HG03159 (cell line): ENCODE measurements around the gene RAI1.
"Not testable (repeated sequence)": the region's sequence is repeated elsewhere in the genome, so short reads cannot be mapped to it uniquely, and the experiment has no call there.

ENCODE experiments used
- ATAC-seq: cut with Tn5 transposase; IDR thresholded peaks from one replicate; pipeline ENCODE4 v1.9.1; 2021; ENCODE audit warnings: mild to moderate bottlenecking, moderate library complexity; ENCODE audit not compliant: unreplicated experiment

The RAI1 gene

DNA sequence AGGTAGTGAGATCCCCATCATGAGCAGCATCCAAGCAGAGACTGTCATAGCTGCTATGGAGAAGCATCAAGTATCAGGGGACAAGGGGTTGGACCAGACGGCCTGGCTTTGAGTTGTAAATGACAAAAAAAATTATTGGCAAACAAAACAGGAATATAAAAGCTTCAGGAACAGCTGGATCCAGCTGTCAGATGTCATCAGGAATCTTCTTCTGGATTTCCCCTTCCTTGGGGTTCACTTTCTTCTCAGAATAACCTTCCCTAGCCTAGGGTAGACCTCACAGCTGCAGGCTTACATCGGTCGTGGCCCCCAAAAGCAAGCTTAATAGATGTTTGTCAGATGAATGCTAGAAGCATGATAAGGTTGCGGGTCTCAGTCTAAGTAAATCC, 17.2 kb upstream of the RAI1 start:
- no peak for ATAC-seq

DNA sequence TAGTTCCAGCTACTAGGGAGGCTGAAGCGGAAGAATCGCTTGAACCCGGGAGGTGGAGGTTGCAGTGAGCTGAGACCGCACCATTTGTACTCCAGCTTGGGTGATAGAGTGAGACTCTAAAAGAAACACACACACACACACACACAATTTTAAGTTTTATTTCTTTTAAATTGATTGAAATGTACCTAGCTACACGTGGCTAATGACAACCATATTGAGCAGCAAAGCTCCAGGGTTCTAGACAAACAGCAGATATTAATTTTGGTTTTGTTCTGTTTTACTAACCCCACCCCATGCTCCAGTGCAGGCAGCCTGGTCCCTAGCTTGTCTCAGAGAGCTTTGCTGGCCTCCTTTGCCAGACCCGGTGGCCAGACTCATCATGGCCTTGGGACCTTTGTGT, 16.0 kb upstream of the RAI1 start:
- ATAC-seq = no peak

DNA sequence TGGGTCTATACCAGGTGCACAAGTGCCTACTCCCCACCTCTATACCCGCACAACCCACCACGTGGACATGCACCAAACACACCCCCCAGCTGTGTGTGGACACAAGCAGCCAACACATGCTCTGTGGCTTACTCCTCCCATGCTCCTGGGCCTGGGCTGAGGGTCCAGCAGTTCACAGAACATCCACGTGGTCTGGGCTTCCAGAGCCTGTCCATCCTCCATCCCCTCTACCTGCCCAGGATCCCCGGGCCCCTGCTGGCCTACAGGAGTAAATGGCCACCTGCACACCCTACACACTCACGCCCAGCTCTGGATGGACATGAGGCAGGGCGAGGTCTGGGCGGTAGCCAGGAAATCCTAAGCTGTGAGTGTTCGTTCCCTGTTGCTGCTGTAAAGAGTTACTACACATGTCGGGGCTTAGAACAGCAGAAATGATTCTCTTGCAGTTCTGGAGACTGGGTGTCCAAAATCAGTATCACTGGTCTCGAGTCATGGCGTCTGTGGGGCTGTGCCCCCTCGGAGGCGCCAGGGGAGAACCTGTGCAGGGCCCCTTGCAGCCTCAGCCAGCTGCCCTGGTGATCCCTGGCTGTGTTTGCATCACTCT, 15.0 kb upstream of the RAI1 start:
- ATAC-seq = no peak

DNA sequence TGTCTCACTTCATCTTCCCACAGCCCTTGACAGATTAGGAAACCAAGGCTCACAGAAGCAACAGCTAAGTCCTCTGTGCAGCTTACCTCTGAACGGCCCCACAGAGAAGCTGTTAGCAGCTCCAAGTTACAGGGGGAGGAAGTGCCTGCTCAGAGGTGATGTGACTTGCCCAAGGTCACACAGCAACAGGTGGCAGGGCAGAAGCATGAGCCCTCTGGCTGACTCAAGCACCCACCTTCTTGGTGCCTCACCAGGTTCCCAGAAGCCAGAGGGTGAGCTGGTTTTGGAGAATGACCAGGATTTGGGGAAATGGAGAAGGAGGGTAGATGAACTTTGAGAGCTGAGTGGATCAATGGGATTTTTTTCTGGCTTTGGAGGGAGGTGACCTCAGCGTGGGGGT, 14.0 kb upstream of the RAI1 start:
- ATAC-seq = no peak

DNA sequence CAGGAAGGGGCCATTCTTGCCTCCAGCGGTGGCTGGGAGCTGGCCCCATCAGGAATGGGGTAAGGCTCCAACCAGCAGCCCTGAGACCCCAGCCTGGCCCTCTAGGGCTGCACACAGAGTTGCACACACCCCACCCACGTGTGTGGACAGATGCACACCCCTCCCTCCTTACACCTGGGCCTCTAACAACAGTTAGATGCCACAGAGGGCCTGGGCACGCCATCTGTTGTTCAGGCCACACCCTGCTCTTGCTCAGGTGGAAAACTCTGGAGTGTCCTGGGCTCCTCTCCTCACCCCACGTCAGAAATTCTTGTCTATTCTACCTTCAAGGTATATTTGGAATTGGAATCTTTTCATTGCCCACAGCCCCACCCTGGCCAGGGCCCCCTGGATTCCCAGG, 13.3 kb upstream of the RAI1 start:
- ATAC-seq = no peak

DNA sequence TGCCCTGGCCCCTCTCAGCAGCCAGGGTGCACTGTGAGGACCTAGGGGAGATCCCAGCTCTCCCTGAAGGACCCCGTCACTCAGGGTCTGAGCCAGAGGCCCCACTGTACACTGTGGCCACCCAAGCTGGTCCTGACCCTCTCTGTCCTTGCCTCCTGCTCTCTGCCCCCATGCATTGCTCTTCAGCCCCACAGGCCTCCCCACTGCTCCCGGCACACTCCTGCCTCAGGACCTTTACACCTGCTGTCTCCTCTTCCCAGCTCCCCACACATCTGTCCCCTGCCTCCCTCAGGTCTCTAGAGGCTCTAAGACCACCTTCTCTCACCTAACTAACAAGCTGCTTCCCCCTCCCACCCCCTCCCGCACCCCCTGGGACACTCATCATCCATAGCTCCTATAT, 12.9 kb upstream of the RAI1 start:
- no peak for ATAC-seq

DNA sequence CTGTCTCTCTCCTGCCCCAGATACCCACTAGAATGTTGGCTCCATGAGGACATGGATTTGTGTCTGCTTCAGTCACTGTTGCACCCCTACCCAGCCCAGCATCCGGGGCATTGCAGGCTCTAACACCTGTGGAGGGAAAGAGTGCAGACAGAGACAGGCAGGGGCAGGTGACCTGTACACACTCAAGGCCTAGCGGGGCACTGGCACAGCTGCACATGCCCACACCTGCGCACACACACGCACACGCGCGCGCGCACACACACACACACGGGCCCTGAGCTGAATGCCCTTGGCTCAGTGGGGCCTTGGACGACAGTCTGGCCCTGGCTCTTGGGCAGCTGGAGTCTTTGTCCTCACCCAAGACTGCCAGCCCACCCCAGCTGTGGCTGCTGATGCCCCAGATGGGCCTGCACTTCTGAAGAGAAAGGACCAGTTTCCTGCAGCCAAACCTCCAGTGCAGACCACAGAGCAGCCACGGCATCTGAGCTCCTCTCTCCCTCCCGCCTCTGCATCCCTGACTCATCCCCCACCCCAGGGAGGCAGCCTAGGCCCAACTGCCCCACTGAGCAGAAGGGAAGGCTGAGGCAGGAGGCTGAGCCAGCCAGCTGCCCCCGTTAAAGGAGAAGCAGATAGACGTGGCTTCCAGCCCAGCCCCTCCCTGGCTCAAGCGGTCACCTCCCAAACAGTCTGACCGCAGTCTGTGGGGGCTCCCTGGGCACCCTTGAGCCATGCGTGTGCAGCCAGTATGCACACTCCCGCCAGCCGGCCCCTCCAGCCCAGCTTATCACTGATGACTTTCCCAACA, 12.3 kb upstream of the RAI1 start:
- no peak for ATAC-seq

DNA sequence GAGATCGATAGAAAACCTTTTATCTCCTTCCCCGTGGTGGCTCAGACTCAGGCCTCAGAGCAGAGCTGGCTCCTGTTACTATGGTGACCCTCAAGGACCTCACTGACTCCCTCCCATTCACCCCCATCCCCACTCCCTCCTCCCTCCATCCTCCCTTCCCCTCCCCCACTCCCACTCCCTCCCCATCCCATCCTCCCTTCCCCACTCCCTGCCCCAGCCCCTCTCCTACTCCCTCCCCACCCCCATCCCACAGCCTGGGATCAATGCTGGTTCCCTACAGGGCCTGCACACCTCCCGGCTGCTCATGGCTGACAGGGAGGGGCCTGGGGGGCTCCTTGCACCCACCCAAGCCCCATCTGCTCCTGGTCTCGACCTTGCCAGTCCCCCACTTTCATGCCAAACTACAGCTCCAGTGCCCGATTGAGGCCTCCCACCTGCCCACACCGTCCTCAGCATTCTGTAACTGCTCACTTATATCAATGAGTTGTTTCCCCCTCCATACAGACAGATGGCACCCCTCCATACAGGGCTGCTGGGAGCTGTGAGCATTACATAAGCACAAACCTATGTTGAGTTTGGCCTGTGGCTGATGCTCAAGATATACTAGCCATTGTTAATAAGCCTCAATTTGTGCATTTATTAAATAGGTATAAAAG, 11.6 kb upstream of the RAI1 start:
- no peak for ATAC-seq

DNA sequence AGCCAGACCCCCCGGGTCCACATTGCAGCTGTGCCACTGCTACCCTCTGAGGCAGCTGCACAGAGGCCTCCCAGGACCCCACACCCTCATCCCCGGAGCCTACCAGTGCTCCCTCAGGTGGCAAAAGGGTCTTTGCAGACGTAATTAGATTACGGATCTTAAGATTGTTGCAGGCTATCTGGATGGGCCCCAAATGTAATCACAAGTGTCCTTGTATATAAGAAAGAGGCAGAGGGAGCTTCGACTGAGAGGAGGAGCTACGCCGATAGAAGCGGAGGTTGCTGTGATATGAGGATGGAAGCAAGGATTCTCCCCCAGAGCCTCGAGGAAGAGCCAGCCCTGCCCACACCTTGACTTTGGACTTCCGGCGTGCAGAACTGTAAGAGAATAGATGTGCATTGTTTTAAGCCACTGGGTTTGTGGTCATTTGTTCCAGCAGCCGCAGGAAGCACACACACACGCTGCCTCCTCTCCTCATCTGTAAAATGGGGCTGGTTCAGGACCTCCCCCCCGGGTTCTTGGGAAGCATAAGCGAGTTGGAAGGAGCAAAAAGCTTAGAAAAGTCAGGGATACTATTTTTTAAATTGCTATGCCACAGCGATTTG, 10.5 kb upstream of the RAI1 start:
- no peak for ATAC-seq

DNA sequence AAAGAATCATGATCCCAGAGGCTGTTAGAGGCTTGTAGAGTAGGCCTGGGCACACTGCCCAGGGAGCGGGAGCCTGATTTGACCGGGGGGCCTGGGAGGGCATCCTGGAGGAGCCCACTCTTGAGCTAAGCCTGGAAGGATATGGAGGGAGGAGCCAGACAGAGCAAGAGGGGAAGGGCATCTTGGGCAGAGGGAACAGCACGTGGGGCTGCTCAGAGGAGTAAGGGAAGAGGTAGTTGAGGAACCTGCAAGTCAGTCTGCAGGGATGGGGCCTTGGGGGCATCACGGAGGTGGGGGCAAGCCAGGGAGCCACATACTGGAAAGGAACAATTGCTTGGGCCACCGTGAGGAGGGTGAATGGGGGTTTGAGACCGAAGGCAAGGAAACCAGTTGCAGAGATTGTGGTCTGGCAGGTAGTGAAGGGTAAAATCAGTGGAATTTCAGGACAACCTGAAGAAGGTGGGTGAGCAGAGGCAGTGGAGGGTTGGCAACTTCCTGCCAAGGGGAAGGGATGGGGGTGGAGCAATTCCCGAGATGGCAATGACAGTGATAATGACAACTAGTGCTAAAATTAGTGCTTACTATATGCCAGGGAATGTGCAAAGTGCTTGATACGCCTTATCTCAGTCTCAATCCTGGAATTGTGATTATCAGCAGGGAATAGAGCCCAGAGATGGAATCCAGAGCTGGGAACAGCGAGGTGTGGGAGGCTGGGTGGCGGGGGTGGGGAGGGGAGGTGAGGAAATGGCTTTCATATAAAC, 9.7 kb upstream of the RAI1 start:
- no peak for ATAC-seq

DNA sequence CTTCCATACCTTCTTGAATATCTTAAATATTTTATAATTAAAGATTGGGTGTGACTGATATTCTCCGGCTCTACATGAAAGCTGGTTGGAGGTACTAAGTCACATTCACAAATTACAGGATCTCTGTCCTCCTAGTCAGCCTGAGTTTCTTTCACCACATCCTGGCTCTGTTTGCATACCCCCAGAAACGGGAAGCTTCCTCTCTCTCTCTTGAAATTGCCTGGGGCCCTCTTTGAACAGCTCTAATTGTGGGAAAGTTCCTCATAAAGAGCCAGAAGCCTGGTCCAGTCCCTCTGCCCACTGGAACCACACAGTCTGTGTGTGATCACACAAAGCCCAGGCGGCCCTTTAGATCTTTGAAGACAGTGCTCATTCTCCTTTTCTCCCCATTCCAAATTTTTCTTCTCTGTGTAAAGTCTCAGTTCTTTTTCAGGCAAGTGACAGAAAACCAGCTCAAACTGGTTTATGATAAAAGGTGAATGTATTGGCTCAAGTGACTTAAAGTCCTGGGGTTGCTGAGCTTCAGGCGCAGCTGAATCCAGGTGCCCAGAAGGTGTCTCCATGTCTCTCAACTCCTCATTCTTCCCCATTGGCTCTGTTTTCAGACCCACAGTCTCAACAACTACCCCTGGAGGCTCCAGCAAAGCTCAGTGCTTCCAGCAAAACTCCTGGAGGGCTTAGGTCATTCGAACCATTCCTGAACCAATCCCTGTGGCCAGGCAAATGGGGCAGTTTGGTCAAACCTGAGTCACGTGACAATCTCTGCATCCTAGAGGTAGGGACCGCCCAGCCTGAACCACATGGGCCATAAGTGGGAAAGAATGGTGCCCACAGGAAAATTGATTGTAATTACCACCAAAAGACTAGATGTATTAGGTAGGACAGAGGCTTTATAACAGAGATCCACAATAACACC, 8.5 kb upstream of the RAI1 start:
- no peak for ATAC-seq

DNA sequence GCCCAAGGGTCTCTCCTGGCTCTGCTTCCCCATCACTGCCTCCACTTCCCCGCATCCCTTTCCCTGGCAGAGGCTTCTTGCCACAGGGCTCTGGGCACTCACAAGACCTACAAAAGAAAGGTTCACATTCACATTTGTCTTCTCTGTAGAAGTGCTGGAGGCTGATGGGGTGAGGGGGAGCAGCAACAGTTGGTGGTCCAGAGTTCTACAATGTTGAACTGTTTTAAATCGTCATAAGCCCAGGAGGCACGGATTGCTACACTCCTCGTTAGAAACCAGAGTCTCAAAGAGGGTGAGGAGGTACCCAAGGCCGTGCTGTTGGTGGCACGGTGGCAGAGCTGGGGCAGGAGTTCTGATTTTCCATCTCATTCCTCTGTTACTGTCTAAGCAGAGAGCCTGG, 5.8 kb upstream of the RAI1 start:
- no peak for ATAC-seq

DNA sequence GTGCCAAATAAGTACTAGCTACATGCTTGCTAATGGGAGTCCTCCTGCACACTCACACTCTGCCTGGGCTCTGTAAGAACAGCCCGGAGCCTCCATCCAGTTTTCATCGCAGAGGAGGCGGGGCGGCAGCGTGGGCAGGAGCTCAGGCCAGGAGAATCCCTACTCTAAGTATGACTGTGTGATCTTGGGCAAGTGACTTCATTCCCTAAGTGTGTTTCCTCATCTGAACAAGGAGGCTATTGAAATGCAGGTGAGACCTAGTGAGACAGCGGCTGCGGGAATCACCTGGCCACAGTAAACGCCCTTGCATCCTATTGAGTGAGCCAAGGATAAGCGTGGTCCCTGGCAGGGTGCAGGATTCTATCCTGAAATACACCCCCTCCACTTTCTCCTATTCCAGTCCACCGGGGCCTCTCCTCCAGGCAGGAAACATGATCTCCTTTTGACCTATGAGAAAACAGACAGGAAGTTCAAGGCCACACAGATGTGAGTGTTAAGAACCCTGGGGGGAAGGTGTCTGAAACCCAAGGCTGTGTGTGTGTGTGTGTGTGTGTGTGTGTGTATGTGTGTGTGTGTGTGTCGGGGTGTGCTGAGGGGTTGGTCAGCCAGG, 5.2 kb upstream of the RAI1 start:
- ATAC-seq = no peak

DNA sequence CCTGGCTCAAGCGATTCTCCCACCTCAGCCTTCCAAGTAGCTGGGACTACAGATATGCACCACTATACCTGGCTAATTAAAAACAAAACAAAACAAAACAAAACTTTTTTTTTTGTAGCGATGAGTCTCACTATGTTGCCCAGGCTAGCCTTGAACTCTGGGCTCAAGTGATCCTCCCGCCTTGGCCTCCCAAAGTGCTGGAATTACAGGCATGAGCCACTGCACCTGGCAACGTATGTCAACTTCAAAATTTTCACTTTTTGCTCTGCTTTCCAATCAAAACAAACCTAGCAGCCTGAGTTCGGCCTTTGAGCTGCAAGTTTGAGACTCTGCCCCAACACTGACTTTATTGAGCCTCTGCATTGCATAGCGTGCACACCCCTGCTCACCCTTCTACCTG, 4.5 kb upstream of the RAI1 start:
- no peak for ATAC-seq

DNA sequence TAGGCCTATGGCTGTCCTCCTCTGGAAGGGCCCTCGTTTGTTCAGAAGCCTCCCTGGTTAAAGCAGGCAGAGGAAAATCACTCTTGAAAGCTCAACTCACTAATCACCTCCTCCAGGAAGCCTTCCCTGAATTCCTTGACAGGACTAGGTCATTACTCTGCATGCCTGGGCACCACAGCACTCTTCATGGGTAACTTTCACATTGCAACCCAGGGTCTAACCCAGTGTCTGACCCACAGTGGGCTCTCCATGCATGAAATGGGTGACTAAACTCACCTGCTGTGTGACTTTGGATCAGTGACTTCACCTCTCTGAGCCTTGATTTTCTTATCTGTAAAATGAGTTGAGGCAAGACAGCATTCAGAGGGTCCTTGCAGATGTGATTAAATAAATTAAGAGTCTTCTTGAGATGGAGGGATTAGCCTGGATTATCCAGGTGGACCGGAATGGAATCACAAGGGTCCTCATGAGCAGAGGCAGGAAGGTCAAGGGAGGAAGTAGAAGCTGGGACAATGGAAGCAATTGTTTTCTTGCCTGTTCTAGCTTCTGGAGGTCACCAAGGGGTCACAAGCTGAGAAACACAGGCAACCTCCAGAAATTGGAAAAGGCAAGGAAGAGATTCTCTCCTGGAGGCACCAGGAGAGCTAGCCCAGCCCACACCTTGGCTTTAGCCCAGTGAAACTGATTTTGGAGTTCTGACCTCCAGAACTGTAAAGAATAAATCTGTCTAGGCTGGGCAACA, 3.8 kb upstream of the RAI1 start:
- no peak for ATAC-seq

DNA sequence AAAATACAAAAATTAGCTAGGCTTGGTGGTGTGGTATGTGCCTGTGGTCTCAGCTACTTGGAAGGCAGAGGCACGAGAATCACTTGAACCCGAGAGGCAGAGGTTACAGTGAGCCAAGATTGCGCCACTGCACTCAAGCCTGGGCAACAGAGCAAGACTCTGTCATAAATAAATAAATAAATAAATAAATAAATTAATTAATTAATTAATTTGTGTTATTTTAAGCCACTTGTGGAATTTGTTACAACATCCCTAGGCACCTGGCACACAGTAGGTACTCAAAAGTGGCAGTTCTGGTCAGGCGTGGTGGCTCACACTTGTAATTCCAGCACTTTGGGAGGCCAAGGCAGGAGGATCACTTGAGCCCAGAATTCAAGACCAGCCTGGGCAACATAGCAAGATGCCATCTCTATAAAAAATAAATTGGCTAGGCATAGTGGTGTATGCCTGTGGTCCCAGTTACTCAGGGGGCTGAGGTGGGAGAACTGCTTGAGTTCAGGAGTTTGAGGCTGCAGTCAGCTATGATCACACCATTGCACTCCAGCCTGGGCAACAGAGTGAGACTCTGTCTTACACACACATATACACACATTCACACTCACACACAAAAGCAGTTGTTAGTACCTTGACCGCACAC, 3.1 kb upstream of the RAI1 start:
- not testable (repeated sequence) for ATAC-seq

DNA sequence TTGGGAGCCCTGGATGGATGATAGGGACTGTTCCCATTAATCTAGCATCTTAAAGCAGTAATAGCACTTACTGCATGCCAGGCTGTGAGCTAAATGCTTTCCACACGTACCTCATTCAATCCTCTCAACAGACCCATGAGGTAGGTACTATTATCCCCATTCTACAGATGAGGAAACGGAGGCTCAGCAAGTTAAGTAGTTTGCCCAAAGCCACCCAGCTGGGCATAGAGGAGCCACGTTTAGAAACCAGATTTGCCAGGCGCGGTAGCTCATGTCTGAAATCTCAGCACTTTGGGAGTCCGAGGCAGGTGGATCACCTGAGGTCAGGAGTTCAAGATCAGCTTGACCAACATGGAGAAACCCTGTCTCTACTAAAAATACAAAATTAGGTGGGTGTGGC, 2.0 kb upstream of the RAI1 start:
- ATAC-seq = no peak

DNA sequence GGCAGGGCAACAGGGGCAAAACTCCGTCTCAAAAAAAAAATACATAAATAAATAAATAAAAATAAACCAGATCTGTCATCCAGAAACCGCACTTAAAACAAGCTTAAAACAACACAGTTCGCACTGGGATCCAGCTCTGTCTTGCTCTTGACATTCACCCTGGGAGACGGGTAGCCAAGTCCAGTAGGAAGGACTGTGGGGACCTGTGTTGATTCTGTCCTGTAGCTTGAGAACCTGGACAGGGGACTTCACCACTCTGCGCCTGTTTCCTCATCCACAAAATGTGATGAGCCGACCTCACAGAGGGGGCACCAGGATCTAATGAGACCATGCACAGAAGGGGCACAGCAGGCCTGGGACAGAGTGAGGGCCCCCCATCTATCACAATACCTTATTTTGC, 1.5 kb upstream of the RAI1 start:
- no peak for ATAC-seq
